HG02588 (cell line): ENCODE measurements around the gene GPC5.

Experiments used
- ATAC-seq: cut with Tn5 transposase; IDR thresholded peaks from one replicate; pipeline ENCODE4 v1.9.1; 2021; ENCODE audit warnings: mild to moderate bottlenecking, moderate library complexity; ENCODE audit not compliant: unreplicated experiment

The GPC5 gene

GRCh38 chr13:92781965-92782690 is 1383.7 kb downstream of the GPC5 start:
- ATAC-seq: no peak

DNA sequence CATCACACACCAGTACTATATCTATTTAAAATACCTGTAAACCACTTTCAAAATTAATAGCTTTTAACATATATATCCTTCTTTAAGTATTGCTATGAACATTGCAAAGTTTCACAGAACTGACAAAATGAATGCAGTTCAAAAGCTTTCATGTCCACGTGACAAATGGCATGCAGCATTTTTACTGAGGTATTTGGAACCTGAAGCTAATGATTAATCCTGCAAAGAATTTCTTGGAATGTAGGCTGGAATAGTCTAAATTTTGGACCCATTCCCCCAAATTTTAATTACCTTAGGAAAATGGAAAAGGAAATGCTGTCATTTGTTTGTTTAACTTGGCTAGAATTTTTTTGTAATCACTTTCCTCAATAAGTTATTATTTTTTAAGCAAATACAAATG is 1404.4 kb downstream of the GPC5 start:
- ATAC-seq: no peak

- no peak for ATAC-seq
Measured at GRCh38 chr13:92804346-92804745, 1405.9 kb downstream of the GPC5 start.

- no peak for ATAC-seq
Measured at GRCh38 chr13:92804926-92805325, 1406.5 kb downstream of the GPC5 start.

GRCh38 chr13:92805766-92806165 is 1407.3 kb downstream of the GPC5 start:
- no peak for ATAC-seq

GRCh38 chr13:92806215-92806614 is 1407.8 kb downstream of the GPC5 start:
- ATAC-seq: no peak

DNA sequence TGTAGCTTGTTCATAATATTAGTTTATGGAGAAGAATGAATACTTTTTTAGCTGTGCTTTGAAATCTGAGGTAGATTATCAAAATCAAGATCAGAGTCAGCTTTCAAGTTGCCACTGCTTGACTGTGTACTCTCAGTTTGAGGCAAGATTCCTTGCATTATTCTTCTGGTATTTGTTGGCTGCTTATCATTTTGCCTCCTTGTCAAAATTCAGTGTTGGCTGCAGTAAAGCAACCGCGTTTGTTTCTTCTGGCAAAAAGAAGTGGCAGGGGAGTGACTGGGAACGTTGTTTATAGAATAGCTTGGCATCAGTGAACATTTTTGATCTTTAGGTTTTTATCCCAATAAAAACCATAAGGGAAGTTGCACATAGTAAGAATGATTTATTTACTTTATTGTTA is 1408.9 kb downstream of the GPC5 start:
- no peak for ATAC-seq

DNA sequence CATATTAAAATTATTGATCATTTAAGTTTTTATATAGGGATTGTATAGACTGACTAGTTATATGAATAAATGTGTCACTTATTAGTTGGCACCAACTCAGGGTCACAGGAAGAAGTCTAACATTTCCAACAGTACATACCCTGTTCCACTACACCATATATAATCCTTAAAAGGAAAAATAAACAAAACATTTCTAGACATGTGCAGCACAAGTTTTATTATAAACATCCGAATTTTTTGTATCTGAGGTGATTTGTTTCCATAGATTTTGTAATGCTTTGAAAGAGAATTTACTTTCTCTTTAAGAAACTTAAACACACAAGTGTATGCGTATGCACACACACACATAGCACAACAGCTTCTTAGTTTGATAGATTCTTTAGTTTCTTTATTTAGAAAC is 1409.5 kb downstream of the GPC5 start:
- no peak for ATAC-seq

- ATAC-seq: no peak
Measured at GRCh38 chr13:92821324-92821723, 1422.9 kb downstream of the GPC5 start.

DNA sequence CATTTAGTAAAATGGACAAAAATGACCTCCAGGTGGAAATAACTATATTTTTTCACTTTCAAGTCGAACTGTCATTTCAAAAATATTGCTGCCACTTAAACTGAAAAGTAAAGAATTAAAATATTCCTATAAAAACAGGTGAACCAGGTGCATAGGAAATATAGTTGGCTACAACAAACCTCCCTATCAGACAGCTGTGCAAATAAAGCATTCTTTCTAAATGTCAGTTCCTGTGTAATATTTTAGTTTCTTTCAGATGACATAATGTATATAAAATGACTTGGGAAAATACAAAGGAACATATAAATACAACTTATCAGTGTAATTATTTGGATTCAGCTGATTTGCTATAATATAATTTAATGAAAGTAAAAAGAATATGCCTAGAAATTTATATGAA is 1424.6 kb downstream of the GPC5 start:
- ATAC-seq: no peak

DNA sequence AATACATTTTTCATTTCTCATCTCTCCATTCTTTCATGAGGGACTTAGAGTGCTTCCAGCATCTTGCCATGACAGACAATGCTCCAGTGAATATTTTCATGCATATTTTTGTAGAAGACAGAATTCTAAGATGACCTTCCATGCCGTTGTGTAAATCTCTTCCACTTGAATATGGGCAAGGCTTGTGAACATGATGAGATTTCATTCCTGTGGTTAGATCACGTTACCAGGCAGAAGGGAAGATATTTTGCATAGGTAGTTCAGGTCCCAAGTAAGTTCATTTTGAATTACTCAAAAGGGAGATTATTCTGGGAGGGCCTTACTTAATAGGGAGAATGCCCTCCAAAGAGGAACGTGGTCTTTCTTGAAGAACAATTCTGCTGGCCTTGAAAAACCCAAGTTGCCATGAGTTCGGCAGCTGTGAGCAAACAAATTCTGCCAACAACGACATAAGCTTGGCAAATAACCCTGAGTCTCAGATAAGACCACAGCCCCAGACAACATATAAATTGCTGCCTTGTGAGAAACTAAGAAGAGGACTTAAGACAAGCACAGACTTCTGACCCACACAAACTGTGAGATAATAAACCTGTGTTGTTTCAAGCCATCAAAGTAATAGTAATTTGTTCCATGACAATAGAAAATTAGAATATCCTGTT is 1427.6 kb downstream of the GPC5 start:
- no peak for ATAC-seq

GRCh38 chr13:92827503-92827902 is 1429.1 kb downstream of the GPC5 start:
- ATAC-seq: no peak

- ATAC-seq: no peak
Measured at GRCh38 chr13:92829930-92830329, 1431.5 kb downstream of the GPC5 start.

DNA sequence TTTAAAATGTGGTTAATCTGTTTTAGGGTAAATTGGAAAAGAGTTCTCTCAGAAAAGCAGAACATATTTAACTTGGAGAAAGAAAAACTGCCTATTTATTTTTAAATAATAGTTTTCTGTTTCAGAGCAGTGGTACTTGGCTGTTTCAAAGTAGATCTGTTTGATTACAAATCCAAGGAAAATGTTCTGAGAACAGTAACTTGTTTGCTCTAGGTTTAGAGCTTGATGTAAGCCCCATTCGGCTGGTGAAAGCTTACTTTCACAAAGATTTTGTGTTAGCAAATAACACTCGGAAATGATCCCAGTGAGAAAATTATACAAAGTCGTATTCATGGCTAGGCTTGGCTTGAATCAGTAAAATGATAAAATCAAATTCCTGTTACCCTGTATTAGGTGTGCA is 1432.4 kb downstream of the GPC5 start:
- no peak for ATAC-seq

GRCh38 chr13:92833071-92833470 is 1434.7 kb downstream of the GPC5 start:
- ATAC-seq: no peak

DNA sequence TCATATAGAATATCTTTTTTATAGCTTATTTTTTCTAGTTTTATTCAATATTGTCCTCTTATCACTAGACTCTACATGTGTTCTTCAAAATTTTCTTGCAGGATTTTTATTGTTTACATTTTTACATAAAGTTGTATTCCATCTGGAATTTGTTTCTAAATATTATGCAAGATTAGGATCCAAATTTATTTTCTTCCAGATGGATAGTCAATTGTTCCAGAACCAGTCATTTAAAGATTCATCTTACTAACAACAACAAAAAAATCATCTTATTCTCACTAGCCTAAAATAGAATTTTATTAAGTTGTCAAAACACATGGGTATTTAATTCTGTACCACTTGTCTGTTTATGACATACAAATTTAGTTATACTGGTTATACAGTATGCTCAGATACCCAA is 1437.8 kb downstream of the GPC5 start:
- ATAC-seq: no peak

DNA sequence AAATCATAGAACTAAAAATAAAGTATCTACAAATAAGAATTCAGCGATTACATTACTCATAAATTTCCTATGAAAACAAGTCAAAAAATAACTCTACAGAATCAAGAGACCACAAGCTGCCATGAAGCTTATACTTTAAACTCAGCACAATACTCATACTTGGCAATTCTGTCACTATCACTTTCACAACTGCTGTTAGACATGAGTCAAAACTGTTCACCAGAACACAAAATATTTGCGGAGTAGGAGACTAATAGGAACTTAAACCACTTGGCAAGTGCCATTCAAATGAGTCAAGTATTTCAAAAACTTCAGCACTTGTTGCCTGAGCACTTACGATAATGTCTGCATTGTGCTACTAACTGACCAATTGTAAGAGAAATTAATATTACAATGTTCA is 1440.4 kb downstream of the GPC5 start:
- ATAC-seq: no peak

GRCh38 chr13:92842145-92842544 is 1443.7 kb downstream of the GPC5 start:
- ATAC-seq: no peak

DNA sequence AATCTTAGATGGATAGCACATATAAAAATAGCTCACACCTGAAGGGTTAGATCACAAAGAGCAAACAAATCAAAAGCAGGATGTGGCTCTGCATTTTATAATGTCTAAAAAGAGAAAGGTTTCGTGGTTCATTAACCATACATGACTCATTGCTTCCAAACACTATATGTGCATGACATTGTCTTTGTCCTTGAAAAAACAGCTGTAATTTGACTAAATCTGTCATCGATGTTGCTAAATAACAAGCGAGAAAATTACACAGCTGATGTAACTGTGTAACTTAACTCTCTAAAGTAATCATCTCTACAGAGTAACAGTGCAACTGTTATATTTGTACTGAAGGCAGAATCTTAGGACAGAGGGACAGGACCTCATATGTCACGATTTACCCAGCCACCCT is 1445.1 kb downstream of the GPC5 start:
- ATAC-seq: no peak

DNA sequence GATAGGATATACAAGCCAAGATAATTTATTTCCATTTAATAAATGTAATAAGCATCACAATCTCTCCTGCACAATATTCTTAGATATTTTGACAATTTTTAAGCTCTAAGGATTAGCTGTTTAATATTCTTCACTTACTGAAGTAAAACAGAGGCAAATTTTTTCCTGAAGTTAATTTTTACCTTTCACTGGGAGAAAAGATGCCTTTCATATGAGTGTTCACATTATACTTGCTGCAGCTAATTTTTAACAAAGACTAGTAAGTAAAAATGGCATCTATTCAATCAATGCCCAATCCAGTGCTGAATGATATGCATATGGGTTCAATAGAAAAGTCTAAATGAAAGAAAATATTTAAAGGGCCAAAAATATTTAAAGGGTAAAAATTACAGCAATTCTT is 1451.0 kb downstream of the GPC5 start:
- ATAC-seq: no peak

- ATAC-seq: no peak
Measured at GRCh38 chr13:92864584-92865284, 1466.3 kb downstream of the GPC5 start.

DNA sequence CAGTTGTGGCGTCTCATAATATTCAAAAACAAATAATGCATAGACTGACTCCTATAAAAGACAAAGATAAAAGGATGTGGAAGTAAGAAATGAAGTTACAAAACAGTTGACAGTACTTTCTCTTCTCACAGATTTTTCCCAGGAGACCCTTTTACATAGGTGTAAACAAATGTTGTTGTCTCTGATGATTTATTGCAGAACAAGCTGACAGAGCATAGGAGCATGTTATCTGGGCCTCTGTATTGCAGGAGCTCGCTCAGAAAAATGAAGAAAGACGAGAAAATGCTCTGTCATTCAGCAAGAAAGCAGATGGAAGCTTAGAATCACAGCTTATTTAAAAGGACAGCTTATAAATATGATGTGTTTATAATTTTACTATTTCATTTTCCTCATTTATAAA is 1474.6 kb downstream of the GPC5 start:
- ATAC-seq: no peak
